CD4-positive, alpha-beta T cell treated with Interferon gamma for 1 hour (primary cell): ENCODE measurements around the gene CUBN.

Experiments used
- DNase-seq: peaks from one replicate; pipeline ENCODE4 v3.0.0-alpha.2; 2020

CUBN gene

DNA sequence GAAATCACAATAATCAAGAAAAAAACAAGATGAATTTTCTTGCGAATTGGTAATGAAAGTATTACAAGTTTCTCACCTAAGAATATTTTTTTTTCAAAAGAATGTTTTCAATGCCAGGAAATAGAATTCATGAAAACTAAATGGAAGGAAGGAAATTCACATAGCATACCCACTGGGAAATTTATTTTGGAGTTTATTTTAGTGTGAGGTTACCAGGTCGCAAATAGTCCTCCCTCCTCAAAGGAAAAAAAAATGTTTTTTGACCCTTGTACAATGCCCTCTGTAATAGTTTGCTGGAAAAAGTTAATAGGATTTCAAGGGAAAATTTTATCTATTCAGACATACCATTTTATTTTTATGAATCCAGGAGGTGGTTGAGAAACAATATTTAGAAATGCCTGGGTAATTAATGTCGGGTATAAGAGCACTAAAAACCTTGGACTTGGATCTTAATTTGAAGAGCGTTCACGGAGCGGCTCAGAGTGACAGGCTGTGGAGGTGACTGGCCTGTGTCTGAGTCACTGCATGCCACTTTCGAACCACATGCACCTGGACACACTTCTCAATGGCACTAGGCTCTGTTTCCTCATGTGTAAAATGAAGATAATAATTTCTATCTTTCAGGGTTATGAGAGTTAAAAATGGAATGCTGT, 28.2 kb downstream of the CUBN start:
- DNase-seq = no peak

GRCh38 chr10:17100586-17100985, 29.0 kb downstream of the CUBN start:
- no peak for DNase-seq

DNA sequence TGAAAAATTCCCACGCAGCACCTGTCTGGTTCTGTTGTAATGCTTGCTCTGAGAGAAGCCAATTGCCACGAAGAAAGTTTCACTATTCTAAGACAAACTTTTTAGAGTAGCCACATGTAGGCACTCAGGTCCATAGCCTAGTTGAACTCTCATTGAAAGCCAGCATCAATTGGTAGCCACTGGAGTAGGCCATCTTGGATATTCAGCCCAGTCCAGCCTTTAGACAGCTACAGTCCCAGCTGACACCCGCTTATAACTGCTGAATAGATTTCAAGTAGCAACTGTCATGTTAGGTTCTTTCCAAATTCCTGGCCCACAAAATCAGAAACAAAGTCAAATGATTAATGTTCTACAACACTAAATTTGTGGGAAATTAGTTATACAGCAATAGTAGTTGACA, 31.6 kb downstream of the CUBN start:
- DNase-seq = no peak

DNA sequence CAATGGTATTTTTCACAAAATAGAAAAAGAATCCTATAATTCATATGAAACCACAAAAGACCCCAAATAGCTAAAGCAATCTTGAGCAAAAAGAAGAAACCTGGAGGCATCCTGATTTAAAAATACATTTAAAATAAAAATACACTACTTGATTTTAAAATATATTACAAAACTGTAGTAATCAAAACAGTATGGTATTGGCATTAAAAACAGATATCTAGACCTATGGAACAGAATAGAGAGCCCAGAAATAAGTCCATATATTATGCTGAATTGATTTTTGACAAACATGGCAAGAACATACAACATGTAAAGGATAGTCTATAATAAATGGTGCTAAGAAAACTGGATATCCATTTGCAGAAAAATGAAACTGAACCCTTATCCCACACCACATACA, 34.8 kb downstream of the CUBN start:
- DNase-seq = no peak

- DNase-seq = no peak
These were observed 36.4 kb downstream of the CUBN start for GRCh38 chr10:17092986-17093803.

DNA sequence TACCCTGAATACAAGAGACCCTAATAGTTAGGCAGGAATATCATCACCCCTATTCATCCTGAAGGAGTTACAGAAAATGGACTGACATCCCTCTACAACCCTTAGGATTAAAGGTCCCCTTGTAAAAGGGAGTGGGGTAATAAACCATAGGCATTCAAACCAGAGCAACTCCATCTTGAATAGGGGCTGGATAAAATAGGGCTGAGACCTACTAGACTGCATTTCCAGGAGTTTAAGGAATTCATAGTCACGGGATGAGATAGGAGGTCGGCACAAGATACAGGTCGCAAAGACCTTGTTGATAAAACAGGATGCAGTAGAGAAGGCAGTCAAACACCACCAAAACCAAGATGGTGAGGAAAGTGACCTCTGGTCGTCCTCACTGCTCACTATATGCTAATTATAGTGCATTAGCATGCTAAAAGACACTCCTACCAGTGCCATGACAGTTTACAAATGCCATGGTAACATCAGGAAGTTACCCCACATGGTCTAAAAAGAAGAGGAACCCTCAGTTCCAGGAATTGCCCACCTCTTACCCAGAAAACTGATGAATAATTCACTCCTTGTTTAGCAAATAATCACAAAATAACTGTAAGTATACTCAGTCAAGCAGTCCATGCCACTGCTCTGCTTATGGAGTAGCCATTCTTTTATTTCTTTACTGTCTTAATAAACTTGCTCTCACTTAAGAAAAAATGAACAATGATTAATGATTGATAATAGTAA, 37.2 kb downstream of the CUBN start:
- no peak for DNase-seq

DNA sequence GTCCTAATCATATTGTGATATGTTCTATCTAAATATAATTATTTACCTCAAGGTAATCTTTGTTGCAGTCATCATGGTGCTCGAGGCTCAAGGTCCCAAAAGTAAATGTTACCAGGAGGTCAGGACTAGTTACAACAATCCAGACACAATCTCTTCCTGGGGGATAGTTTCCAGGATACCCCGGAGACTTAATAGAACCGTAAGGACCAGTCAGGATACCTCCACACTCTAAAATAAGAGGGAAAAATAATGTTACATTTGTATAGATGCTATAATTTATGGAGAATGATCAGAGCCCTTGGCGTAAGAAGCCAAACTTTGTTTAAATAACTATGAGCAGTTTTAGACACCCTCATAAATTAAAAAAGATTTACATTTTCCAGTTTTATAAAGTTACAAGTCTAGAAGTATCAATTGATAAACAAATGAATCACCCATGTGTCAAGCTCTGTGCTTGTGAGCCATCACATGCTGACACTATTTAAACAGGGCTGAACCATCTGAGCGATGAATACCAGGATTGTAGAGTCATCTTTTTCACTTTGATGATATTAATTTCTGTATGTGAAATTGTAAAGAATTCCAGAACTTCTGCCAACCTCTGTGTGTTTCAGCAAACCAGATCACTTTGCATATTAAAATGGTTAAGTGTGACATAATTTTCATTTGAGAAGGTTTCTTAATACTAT, 41.3 kb downstream of the CUBN start:
- no peak for DNase-seq

- DNase-seq = no peak
These were observed 42.7 kb downstream of the CUBN start for GRCh38 chr10:17086865-17087367.

DNA sequence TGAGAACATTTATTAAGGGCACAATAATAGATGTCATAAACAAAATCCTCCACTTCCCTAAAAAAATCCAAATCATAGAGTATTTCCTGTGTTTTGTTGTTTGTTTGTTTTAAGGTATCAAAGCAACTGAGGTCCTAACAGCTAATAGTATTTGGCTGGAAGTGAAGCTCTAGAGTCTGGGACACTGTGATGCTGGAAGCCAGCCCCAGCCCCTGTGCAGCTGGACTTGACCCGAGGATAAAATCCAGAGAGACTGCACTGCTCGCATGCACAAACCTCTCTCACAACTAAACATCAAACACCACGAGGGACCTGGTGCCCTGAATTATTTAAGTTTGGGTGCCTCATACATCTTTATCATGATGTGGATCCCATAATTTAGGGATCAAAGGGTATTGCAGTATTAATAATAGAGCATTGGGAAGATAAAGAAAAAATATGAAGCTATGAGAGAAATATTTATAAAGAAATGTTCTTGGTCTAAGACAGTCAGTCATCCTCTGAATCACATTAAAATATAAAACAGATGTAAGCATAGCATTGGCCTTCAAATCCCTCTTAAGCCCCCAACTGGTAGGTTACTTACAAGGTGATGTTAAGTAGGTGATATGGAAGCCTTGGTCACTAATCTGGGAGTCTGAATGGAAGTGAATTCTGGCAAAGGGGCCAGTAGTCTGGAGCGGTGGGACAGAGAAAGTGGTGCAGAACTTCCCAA, 44.4 kb downstream of the CUBN start:
- no peak for DNase-seq

- no peak for DNase-seq
These were observed 45.4 kb downstream of the CUBN start for GRCh38 chr10:17084258-17084657.

DNA sequence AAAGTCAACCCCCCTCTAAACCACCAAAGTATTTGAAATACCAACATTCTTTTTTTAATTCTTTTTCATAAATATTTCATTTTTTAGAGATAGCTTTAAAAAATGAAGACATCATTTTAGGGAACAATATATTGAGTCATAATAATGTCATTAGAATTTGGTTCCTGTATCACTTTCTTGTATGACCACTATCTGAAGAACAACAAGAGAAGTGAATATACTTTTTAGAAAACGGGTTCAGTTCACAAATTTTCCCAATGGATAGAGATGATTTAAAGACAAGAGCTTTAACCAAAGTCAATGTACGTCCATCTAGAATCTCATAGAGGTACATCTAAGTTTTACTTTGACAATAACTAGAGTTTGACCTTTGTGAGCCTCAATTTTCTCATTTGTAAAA, 48.2 kb downstream of the CUBN start:
- DNase-seq = no peak

- no peak for DNase-seq
These were observed 51.7 kb downstream of the CUBN start for GRCh38 chr10:17077890-17078289.

GRCh38 chr10:17077346-17077781, 52.2 kb downstream of the CUBN start:
- DNase-seq = no peak

DNA sequence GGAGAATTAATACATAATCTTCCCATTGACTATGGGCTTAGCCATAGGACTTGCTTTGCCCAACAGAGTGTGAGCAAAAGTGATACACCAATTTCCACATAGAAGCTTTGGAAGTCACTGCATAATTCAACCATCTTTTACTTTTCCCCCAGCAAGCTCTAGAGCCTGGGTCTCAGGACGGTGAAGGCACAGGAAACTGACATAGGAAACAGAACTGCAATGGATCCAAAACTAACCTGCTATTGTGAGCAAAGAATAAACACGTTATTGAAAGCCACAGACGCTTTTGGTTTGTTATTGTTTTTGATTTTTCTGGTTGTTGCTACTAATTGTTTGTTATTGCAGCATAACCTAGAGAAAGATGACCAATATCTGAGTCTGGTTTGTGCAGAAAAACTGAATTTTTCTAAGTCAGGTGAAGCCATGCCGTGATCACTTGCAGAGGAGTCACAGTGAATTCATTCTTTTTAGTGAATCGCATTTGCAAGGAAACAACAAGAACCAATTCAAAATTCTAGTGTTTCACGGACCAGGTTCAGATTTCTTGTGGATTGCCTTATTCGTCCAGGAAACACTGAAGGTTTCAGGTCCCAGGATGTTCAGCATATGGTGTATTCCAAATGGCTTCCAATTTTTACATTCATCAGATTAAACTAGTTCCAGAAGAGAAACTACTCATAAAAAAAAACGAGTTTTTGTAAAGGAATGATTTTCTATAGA, 52.8 kb downstream of the CUBN start:
- DNase-seq = no peak

DNA sequence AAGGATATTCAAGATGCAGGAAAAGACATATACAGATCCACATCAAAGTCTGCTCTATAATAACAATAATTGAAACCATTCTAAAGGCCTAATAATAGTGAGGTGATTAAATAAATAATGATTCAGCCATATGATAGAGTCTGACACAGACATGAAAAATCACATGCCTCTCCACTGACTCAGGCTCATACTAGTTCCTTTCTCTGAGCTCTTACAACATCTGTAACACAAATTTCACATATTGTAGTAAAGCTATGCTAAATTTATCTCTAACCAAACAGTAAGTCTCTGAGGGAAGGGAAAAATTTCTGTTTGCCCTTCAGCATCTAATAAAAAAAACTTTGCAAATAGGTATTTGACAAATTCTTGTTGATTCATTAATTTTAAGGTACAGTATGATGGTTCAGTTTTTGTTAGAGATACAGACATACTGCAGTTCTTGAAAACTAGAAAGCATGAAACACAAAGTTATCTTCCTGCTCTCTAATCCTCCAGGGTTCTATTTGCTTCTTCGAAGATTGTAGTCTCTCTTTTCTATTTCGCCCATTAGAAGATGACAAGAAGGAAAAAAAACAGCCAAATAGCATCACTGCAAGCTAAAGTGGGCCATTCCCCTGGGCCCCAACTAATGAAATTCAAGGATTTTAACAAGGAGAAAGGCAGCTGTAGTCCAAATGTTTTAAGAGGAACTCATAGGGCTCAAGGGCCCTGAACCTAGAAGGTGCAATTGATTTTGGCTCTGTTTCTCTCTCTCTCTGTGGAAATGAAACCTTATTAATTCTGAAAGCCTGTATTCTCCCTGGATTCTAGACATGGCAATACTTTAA, 53.9 kb downstream of the CUBN start:
- no peak for DNase-seq

DNA sequence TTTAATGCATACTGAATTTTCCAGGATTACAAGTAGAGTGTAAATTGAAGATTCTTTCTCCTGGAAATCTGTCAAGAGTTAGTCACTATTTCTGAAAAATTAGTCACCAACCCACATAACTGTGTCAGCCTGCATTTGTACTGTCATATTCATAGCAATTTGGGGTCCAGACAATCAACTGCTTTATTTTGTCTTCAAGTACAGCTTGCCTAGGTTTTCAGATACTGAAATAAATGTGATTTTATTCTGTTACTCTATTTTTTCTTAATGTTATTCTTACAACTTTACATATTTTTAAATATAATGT, 55.1 kb downstream of the CUBN start:
- no peak for DNase-seq

- no peak for DNase-seq
These were observed 55.7 kb downstream of the CUBN start for GRCh38 chr10:17073725-17074540.

- DNase-seq = no peak
These were observed 60.7 kb downstream of the CUBN start for GRCh38 chr10:17068953-17069352.

DNA sequence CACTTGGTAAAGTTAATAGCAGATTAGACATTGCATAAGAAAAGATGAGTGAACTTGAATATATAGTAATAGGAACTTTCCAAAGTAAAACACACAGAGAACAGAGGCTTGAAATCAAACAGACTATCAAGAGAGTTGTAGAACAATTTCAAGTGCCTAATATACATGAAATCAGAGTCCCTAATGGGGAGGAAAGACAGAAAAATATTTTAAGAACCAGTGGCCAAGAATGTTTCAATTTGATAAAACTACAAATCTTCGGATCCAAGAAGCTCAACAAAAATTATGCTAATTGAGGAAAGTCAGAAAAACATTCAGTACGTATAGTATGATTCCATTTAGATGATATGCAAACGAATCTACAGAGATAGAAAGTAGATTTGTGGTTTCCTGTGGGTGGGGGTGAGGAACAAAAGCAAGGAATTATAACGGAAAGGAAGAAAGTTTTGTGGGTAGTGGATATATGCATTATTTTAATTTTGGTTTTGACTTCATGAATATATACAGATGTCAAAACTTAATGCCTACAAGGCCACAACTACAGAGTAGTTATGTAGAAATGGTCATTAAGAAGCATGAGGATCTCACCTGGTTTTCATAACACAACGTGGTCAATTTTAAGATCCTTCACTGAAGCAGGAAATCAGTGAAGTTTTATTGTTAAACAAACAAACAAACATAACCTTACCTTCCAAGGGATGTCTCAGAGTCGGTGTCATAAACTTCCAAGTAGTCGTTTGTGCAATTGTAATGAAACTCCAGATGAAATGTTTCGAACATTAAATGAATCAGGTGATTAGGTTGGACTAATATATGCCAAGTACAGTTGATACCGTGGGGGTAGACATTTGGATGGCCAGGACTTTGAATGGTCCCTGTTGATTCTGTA, 62.0 kb downstream of the CUBN start:
- no peak for DNase-seq
